B cell (primary cell): Measurements from ENCODE around the gene RETREG2. TPM values are rescaled to one million over a fixed set of nuclear protein-coding genes. Genes with fewer than 3 reads are reported as not detected.

Experiments used
- ATAC-seq: fragments of 200-7000 bp; cut with Tn5 transposase; one replicate; pipeline ENCODE4 v1.10.0; 2021; ENCODE audit warnings: low read depth, mild to moderate bottlenecking, moderate number of reproducible peaks, moderate library complexity
- CTCF ChIA-PET: fragments of 350-600 bp; sonication (Branson Sonifier 250); formaldehyde crosslinking; loops from one replicate; lab custom pipeline; 2021; ENCODE audit warnings: antibody characterized with exemption, inconsistent platforms; lab: Charles Lee
- POLR2A ChIA-PET: fragments of 350-600 bp; sonication (Branson Sonifier 250); formaldehyde crosslinking; loops from one replicate; lab custom pipeline; 2021; ENCODE audit warnings: antibody characterized with exemption; lab: Charles Lee
- DNase-seq: peaks from one replicate; pipeline ENCODE4 v3.0.0; 2013
- H2AFZ ChIP-seq: 2 replicates; pipeline ENCODE4 v1.6.1; 2012; ENCODE audit warnings: mild to moderate bottlenecking, low read depth, low read length; ENCODE audit not compliant: insufficient read depth, poor library complexity, severe bottlenecking
- H3K27ac ChIP-seq, 2 donors: 1 replicate in 1 of 2; 2 replicates in 1 of 2; pipeline ENCODE4 v1.5.1; 2012 to 2013; ENCODE audit warnings: low read length in 2 of 2, mild to moderate bottlenecking in 2 of 2, moderate library complexity in 1 of 2
- H3K27me3 ChIP-seq, 4 experiments: fragments of 200-600 bp in 1 of 4; sonication (generic) in 1 of 4; replicated peaks in 1 of 4; 1 replicate in 2 of 4; 2 replicates in 2 of 4; pipeline versions ENCODE4 v1.6.1 to v1.7.0; 2013 to 2016; ENCODE audit warnings: low read length in 3 of 4, mild to moderate bottlenecking in 2 of 4, mixed read lengths in 1 of 4, moderate library complexity in 1 of 4; ENCODE audit not compliant: insufficient read depth in 4 of 4, control insufficient read depth in 3 of 4; ENCODE audit errors: control extremely low read depth in 1 of 4
- H3K36me3 ChIP-seq, 2 experiments: replicated peaks in 1 of 2; 1 replicate in 1 of 2; 2 replicates in 1 of 2; pipeline versions ENCODE4 v1.6.1 to v1.7.1; 2013; ENCODE audit warnings: low read length in 1 of 2; ENCODE audit not compliant: insufficient read depth in 2 of 2, control insufficient read depth in 1 of 2; ENCODE audit errors: control extremely low read depth in 1 of 2, extremely low read depth in 1 of 2
- H3K4me1 ChIP-seq, 2 donors: fragments of 200-600 bp in 1 of 2; sonication (generic) in 1 of 2; 1 replicate in 1 of 2; 2 replicates in 1 of 2; pipeline versions ENCODE4 v1.5.1 to v1.6.1; 2013 to 2017; ENCODE audit warnings: low read length in 2 of 2; ENCODE audit not compliant: control insufficient read depth in 2 of 2, insufficient read depth in 2 of 2
- H3K4me2 ChIP-seq: replicated peaks from 2 replicates; pipeline ENCODE3; 2012; ENCODE audit warnings: mild to moderate bottlenecking, low read depth, low read length; ENCODE audit not compliant: poor library complexity, severe bottlenecking
- H3K4me3 ChIP-seq, 5 experiments: fragments of 200-600 bp in 1 of 5; sonication (generic) in 1 of 5; 1 replicate in 3 of 5; 2 replicates in 2 of 5; pipeline versions ENCODE4 v1.5.1 to v1.7.0; 2011 to 2016; ENCODE audit warnings: low read length in 4 of 5, mild to moderate bottlenecking in 4 of 5, low read depth in 2 of 5, control low read depth in 1 of 5, moderate library complexity in 1 of 5; ENCODE audit not compliant: insufficient read depth in 1 of 5; ENCODE audit errors: control extremely low read depth in 1 of 5, extremely low read depth in 1 of 5
- H3K79me2 ChIP-seq: fragments of 200-600 bp; sonication (generic); one replicate; pipeline ENCODE4 v1.6.0; 2016; ENCODE audit warnings: low read length; ENCODE audit not compliant: control insufficient read depth, insufficient read depth
- H3K9ac ChIP-seq: fragments of 200-600 bp; sonication (generic); 2 replicates; pipeline ENCODE4 v1.6.1; 2017; ENCODE audit warnings: mild to moderate bottlenecking, low read length, moderate library complexity
- H3K9me3 ChIP-seq, 3 donors: one replicate each; pipeline versions ENCODE4 v1.6.1 to v1.7.1; 2013; ENCODE audit warnings: low read length in 2 of 3; ENCODE audit not compliant: control insufficient read depth in 2 of 3, insufficient read depth in 1 of 3; ENCODE audit errors: control extremely low read depth in 1 of 3
- H4K20me1 ChIP-seq: 2 replicates; pipeline ENCODE4 v1.6.0; 2012; ENCODE audit warnings: mild to moderate bottlenecking, low read length; ENCODE audit not compliant: insufficient read depth, control insufficient read depth, poor library complexity, severe bottlenecking
- H3K27ac Mint-ChIP-seq: one replicate; pipeline ENCODE4 v1.8.0; 2021; ENCODE audit warnings: mixed read lengths
- H3K27me3 Mint-ChIP-seq: one replicate; pipeline ENCODE4 v1.8.0; 2021; ENCODE audit warnings: mixed read lengths
- H3K4me1 Mint-ChIP-seq: one replicate; pipeline ENCODE4 v1.8.0; 2021; ENCODE audit warnings: mixed read lengths
- H3K4me3 Mint-ChIP-seq: one replicate; pipeline ENCODE4 v1.8.0; 2021; ENCODE audit warnings: mixed read lengths
- H3K9me3 Mint-ChIP-seq: one replicate; pipeline ENCODE4 v1.8.0; 2022; ENCODE audit warnings: mixed read lengths; ENCODE audit not compliant: insufficient read depth
- EZH2 ChIP-seq: IDR thresholded peaks from 2 replicates; pipeline ENCODE4 v1.6.1; 2012; ENCODE audit warnings: borderline replicate concordance, low read depth, mild to moderate bottlenecking, moderate library complexity, low read length; ENCODE audit not compliant: insufficient read depth, poor library complexity, severe bottlenecking
- WGBS: methylation state at CpG from one replicate; pipeline ENCODE4 v1.1.5; 2013; ENCODE audit warnings: missing lambda C conversion rate; ENCODE audit not compliant: insufficient coverage; 5-methylcytosine and 5-hydroxymethylcytosine counted together
- intact Hi-C: fragments of 100-400 bp; cut with micrococcal nuclease; formaldehyde crosslinking; loops from one replicate; pipeline ENCODE4 v1.10.0; 2022
- polyA plus RNA-seq: library from polyadenylated mRNA; depleted of rRNA; stranded (reverse); fragments of >200 nt; gene quantifications from 2 replicates; pipeline ENCODE4 v1.2.3, GENCODE V29; 2012
- total RNA-seq, 2 donors: library from RNA; stranded (reverse); fragments of 120-200 nt in 1 of 2; gene quantifications; 1 replicate in 1 of 2; 2 replicates in 1 of 2; pipeline versions ENCODE4 v1.2.3 to v1.2.4, GENCODE V29; 2013 to 2022
- TF ChIP-seq, protein P1 (sequence below): fragments of 200-600 bp; IDR thresholded peaks from one replicate; pipeline ENCODE4 v1.8.0; 2022; ENCODE audit warnings: antibody characterized with exemption, mild to moderate bottlenecking

RETREG2 gene
- total and polyA plus RNA-seq, 2 donors (not counting 1 experiment from before 2014, with no cell fraction given), result 46.7 to 102 TPM

- no peak overlapping the region for H3K9ac ChIP-seq
- no peak overlapping the region for H2AFZ ChIP-seq
- H3K4me1 ChIP-seq, result peaks cover 17 to 21% of the 10 kb centered on the region in 2 donors
- WGBS, result 97% methylated on average over 9 of the region's 19 CpGs
- Mint-ChIP-seq H3K4me3 (no peak overlapping the region), H3K9me3 (no peaks in the 10 kb centered on the region), H3K27ac (no peak overlapping the region), H3K4me1 (peaks cover 20% of the 10 kb centered on the region), H3K27me3 (no peaks in the 10 kb centered on the region)
- CTCF ChIA-PET, result no interaction called here
- peaks cover 54% of the 10 kb centered on the region for H4K20me1 ChIP-seq
- no peaks in the 10 kb centered on the region for H3K9me3 ChIP-seq
- no peaks in the 10 kb centered on the region for H3K27me3 ChIP-seq
- TF ChIP-seq, protein P1, sequence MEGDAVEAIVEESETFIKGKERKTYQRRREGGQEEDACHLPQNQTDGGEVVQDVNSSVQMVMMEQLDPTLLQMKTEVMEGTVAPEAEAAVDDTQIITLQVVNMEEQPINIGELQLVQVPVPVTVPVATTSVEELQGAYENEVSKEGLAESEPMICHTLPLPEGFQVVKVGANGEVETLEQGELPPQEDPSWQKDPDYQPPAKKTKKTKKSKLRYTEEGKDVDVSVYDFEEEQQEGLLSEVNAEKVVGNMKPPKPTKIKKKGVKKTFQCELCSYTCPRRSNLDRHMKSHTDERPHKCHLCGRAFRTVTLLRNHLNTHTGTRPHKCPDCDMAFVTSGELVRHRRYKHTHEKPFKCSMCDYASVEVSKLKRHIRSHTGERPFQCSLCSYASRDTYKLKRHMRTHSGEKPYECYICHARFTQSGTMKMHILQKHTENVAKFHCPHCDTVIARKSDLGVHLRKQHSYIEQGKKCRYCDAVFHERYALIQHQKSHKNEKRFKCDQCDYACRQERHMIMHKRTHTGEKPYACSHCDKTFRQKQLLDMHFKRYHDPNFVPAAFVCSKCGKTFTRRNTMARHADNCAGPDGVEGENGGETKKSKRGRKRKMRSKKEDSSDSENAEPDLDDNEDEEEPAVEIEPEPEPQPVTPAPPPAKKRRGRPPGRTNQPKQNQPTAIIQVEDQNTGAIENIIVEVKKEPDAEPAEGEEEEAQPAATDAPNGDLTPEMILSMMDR, result no peak
- no peak for TF ChIP-seq EZH2
- peaks cover 9 to 57% of the 10 kb centered on the region in 2 experiments for H3K36me3 ChIP-seq
- no peak overlapping the region for H3K4me3 ChIP-seq
- POLR2A ChIA-PET, result no interaction called here
- intact Hi-C loops, result no loop called here
- H3K79me2 ChIP-seq, result peaks cover 8% of the 10 kb centered on the region
- DNase-seq (no peak), ATAC-seq (no peak)
- no peak overlapping the region for H3K4me2 ChIP-seq
- H3K27ac ChIP-seq, result no peak overlapping the region
Measured at GRCh38 chr2:219220652-219221402, 42.8 kb downstream of the RETREG2 start.

DNA sequence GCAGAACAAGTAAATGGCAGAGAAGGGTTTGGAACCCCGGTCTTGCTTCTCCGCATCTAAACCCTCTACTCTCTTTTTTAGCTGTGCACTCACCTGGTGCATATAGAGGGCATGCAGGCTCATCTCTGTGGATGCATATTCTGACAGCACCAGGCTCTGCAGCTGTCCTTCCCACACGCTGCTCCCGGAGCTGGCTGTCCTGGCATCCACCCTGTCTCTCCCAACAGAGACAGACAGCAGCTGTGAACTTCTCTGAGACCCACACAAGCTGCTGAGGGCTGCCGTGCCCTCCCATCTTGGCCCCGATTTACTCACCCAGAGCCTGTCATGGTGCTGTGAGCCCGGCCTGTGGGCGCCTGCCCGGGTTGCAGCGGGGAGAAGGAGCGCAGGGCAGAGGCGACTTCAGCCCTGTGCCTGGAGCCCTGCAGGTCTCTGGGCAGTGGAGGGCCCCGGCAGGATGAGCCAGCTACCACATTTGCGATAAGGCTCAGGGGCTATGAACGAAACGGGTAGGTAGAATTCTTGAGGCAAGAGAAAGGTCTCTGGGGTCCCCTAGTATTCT is 44.0 kb downstream of the RETREG2 start:
- POLR2A ChIA-PET, result interaction anchor here (0.5 kb wide), 1 partner anchor 26 kb away, joined by 4 read pairs; no protein-coding TSS in a partner anchor
- H3K4me2 ChIP-seq, result no peak overlapping the region
- H3K9ac ChIP-seq, result no peak overlapping the region
- no peak overlapping the region for H3K4me3 Mint-ChIP-seq
- no peaks in the 10 kb centered on the region for H3K9me3 ChIP-seq
- H3K27ac ChIP-seq, result no peak overlapping the region
- H3K36me3 ChIP-seq, result peaks cover 11 to 63% of the 10 kb centered on the region in 2 experiments
- H3K4me1 Mint-ChIP-seq, result peaks cover 22% of the 10 kb centered on the region
- TF ChIP-seq, protein P1, result no peak
- no peak for TF ChIP-seq EZH2
- intact Hi-C loops, result no loop called here
- DNase-seq, result no peak
- no peak overlapping the region for H3K27ac Mint-ChIP-seq
- no peaks in the 10 kb centered on the region for H3K27me3 Mint-ChIP-seq
- no peak overlapping the region for H2AFZ ChIP-seq
- H3K4me1 ChIP-seq, result peaks cover 17 to 21% of the 10 kb centered on the region in 2 donors
- H4K20me1 ChIP-seq, result peaks cover 64% of the 10 kb centered on the region
- CTCF ChIA-PET, result interaction anchor here (0.8 kb wide), 1 partner anchor 11 kb away, joined by 5 read pairs; no protein-coding TSS in a partner anchor
- peaks cover 12% of the 10 kb centered on the region for H3K79me2 ChIP-seq
- no peak for ATAC-seq
- H3K4me3 ChIP-seq, result no peak overlapping the region
- H3K9me3 Mint-ChIP-seq, result no peaks in the 10 kb centered on the region
- H3K27me3 ChIP-seq, result no peaks in the 10 kb centered on the region
- 97% methylated on average over 15 of the region's 16 CpGs for WGBS
